Osteoblast (primary cell): Measurements from ENCODE around the gene LGI2. TPM values are rescaled to one million over a fixed set of nuclear protein-coding genes. Genes with fewer than 3 reads are reported as not detected.

Experiments
- DNase-seq: peaks from one replicate; pipeline ENCODE4 v3.0.0; 2011; ENCODE audit warnings: low spot score, mixed read lengths; ENCODE audit not compliant: insufficient read length; ENCODE audit errors: missing footprints
- H2AFZ ChIP-seq: 2 replicates; pipeline ENCODE4 v1.6.0; 2011; ENCODE audit warnings: mild to moderate bottlenecking, low read length
- H3K27ac ChIP-seq: 2 replicates; pipeline ENCODE4 v1.5.1; 2011; ENCODE audit warnings: mild to moderate bottlenecking, low read depth, low read length, moderate library complexity
- H3K27me3 ChIP-seq: 2 replicates; pipeline ENCODE4 v1.6.0; 2012; ENCODE audit warnings: mild to moderate bottlenecking, control low read depth, inconsistent platforms, low read length, moderate library complexity; ENCODE audit not compliant: insufficient read depth
- H3K36me3 ChIP-seq: 2 replicates; pipeline ENCODE4 v1.5.1; 2011; ENCODE audit warnings: mild to moderate bottlenecking, low read length, control low read depth, moderate library complexity; ENCODE audit not compliant: insufficient read depth
- H3K4me1 ChIP-seq: 2 replicates; pipeline ENCODE4 v1.5.1; 2011; ENCODE audit warnings: mild to moderate bottlenecking, low read length, control low read depth, moderate library complexity; ENCODE audit not compliant: insufficient read depth
- H3K4me2 ChIP-seq: 2 replicates; pipeline ENCODE4 v1.6.0; 2011; ENCODE audit warnings: mild to moderate bottlenecking, low read length; ENCODE audit not compliant: insufficient read depth
- H3K4me3 ChIP-seq: fragments of 200-600 bp; sonication (generic); 3 replicates; pipeline ENCODE4 v1.5.1; 2012; ENCODE audit warnings: mild to moderate bottlenecking, low read length, inconsistent platforms; ENCODE audit not compliant: insufficient read depth
- H3K79me2 ChIP-seq: 2 replicates; pipeline ENCODE4 v1.6.0; 2012; ENCODE audit warnings: mild to moderate bottlenecking, low read length, control low read depth, inconsistent platforms; ENCODE audit not compliant: insufficient read depth
- H3K9me3 ChIP-seq: 2 replicates; pipeline ENCODE4 v1.5.1; 2011; ENCODE audit warnings: low read depth, low read length, control low read depth
- H4K20me1 ChIP-seq: 2 replicates; pipeline ENCODE4 v1.6.0; 2012; ENCODE audit warnings: mild to moderate bottlenecking, low read length, control low read depth; ENCODE audit not compliant: insufficient read depth
- total RNA-seq: library from RNA; depleted of rRNA; stranded (reverse); fragments of >200 nt; gene quantifications from 2 replicates; pipeline ENCODE4 v1.2.3, GENCODE V29; 2012
- TF ChIP-seq, protein P1 (sequence below): IDR thresholded peaks from 2 replicates; pipeline ENCODE4 v1.5.1; 2011; ENCODE audit warnings: mild to moderate bottlenecking, low read depth, low read length, moderate library complexity; ENCODE audit errors: extremely low read depth

LGI2 gene
- total RNA-seq, 1 donor = under 0.01 TPM

DNA sequence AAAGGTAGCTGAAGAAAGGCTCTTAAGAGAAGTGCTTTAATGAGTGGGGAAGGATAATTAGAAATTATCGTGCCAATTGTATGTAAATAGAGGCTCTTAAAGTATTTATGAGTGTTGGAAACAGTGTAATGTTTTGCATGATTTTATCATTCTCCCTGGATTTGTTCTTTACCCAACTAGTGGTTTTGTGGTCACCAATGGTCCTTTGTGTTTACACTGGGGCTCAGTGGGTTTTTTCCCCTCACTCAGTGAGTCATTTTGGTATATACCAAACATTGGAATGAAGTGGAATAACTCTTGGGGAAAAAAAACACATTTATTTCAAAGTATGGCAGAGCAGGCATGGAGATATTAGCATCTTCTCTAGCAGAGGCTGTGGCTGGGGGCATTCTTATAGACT is 20.8 kb upstream of the LGI2 start:
- Histone ChIP-seq H2AFZ (no peak overlapping the region), H3K4me2 (no peak overlapping the region), H4K20me1 (no peaks in the 10 kb centered on the region), H3K9me3 (peaks cover 3% of the 10 kb centered on the region), H3K4me3 (no peak overlapping the region), H3K36me3 (no peaks in the 10 kb centered on the region), H3K4me1 (no peaks in the 10 kb centered on the region), H3K79me2 (no peaks in the 10 kb centered on the region), H3K27me3 (peaks cover 21% of the 10 kb centered on the region), H3K27ac (no peak overlapping the region)
- DNase-seq = no peak
- TF ChIP-seq, protein P1, sequence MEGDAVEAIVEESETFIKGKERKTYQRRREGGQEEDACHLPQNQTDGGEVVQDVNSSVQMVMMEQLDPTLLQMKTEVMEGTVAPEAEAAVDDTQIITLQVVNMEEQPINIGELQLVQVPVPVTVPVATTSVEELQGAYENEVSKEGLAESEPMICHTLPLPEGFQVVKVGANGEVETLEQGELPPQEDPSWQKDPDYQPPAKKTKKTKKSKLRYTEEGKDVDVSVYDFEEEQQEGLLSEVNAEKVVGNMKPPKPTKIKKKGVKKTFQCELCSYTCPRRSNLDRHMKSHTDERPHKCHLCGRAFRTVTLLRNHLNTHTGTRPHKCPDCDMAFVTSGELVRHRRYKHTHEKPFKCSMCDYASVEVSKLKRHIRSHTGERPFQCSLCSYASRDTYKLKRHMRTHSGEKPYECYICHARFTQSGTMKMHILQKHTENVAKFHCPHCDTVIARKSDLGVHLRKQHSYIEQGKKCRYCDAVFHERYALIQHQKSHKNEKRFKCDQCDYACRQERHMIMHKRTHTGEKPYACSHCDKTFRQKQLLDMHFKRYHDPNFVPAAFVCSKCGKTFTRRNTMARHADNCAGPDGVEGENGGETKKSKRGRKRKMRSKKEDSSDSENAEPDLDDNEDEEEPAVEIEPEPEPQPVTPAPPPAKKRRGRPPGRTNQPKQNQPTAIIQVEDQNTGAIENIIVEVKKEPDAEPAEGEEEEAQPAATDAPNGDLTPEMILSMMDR = no peak

- no peaks in the 10 kb centered on the region for H3K36me3 ChIP-seq
- H3K4me2 ChIP-seq = no peak overlapping the region
- no peak overlapping the region for H3K4me3 ChIP-seq
- H3K79me2 ChIP-seq = no peaks in the 10 kb centered on the region
- H4K20me1 ChIP-seq = no peaks in the 10 kb centered on the region
- H3K4me1 ChIP-seq = no peaks in the 10 kb centered on the region
- H3K27me3 ChIP-seq = peaks cover 16% of the 10 kb centered on the region
- H3K27ac ChIP-seq = no peak overlapping the region
- TF ChIP-seq, protein P1 = no peak
- no peak overlapping the region for H2AFZ ChIP-seq
- H3K9me3 ChIP-seq = peaks cover 3% of the 10 kb centered on the region
- DNase-seq = no peak
These were observed 19.8 kb upstream of the LGI2 start for GRCh38 chr4:25050370-25051078.

GRCh38 chr4:25043548-25043947 is 12.8 kb upstream of the LGI2 start:
- Histone ChIP-seq H3K4me1 (no peaks in the 10 kb centered on the region), H3K4me3 (no peak overlapping the region), H4K20me1 (no peaks in the 10 kb centered on the region), H3K36me3 (no peaks in the 10 kb centered on the region), H2AFZ (no peak overlapping the region), H3K9me3 (no peaks in the 10 kb centered on the region), H3K4me2 (no peak overlapping the region), H3K27ac (no peak overlapping the region), H3K79me2 (no peaks in the 10 kb centered on the region), H3K27me3 (peaks cover 50% of the 10 kb centered on the region)
- DNase-seq = peak; percentile 56
- TF ChIP-seq, protein P1 = no peak

DNA sequence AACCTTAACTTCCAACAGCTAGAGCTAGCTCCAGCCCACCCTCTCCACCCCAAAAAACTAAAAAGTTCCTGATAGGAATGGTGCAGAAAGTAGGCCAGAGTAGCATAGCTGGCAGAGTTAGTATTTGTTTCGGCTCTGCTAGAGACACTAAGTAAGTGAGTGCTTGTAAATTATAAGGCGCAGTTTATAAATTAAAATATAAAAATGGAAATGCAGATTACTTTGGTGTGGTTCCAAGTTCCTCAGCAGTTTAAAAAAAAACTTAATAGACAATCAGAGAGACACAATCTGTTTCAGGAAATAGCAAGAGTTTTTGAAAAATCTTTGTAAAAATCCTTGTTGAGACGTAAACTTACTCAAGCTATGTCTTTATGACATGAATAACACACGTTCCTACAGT is 2.8 kb upstream of the LGI2 start:
- H3K79me2 ChIP-seq = no peaks in the 10 kb centered on the region
- no peaks in the 10 kb centered on the region for H3K36me3 ChIP-seq
- peaks cover 3% of the 10 kb centered on the region for H3K4me1 ChIP-seq
- DNase-seq = no peak
- no peak overlapping the region for H3K4me2 ChIP-seq
- H2AFZ ChIP-seq = no peak overlapping the region
- no peaks in the 10 kb centered on the region for H4K20me1 ChIP-seq
- TF ChIP-seq, protein P1 = no peak
- no peak overlapping the region for H3K27ac ChIP-seq
- H3K4me3 ChIP-seq = no peak overlapping the region
- H3K9me3 ChIP-seq = no peaks in the 10 kb centered on the region
- H3K27me3 ChIP-seq = peaks cover 34% of the 10 kb centered on the region
